Neural cell (in vitro differentiated cells): ENCODE measurements around the gene PRCC. TPM values are rescaled to one million over a fixed set of nuclear protein-coding genes. Genes with fewer than 3 reads are reported as not detected.

Experiments
- H2AFZ ChIP-seq: fragments of 200-600, 300-800 bp; sonication (generic), shearing (Covaris generic); 2 replicates; pipeline ENCODE4 v1.6.0; 2014; ENCODE audit warnings: low read depth, mild to moderate bottlenecking, antibody characterized with exemption, low read length, moderate library complexity
- H3F3A ChIP-seq: fragments of 200-600 bp; shearing (Covaris generic); 2 replicates; pipeline ENCODE4 v1.6.1; 2016; ENCODE audit warnings: mild to moderate bottlenecking, moderate library complexity, mixed read lengths, antibody characterized with exemption, low read length; ENCODE audit not compliant: insufficient read depth, poor library complexity, severe bottlenecking
- H3K27ac ChIP-seq: fragments of 200-600, 300-800 bp; sonication (generic), shearing (Covaris generic); 2 replicates; pipeline ENCODE4 v1.5.1; 2014; ENCODE audit warnings: mild to moderate bottlenecking, low read length, moderate library complexity
- H3K27me3 ChIP-seq: fragments of 300-800, 200-600 bp; sonication (generic), shearing (Covaris generic); 2 replicates; pipeline ENCODE4 v1.6.0; 2014; ENCODE audit warnings: mild to moderate bottlenecking, low read depth, low read length, moderate library complexity; ENCODE audit not compliant: insufficient read depth
- H3K36me3 ChIP-seq: fragments of 300-800, 200-600 bp; sonication (generic), shearing (Covaris generic); 2 replicates; pipeline ENCODE4 v1.5.1; 2014; ENCODE audit warnings: mild to moderate bottlenecking, antibody characterized with exemption, low read length, moderate library complexity; ENCODE audit not compliant: insufficient read depth
- H3K4me2 ChIP-seq: fragments of 300-800, 200-600 bp; sonication (generic), shearing (Covaris generic); 2 replicates; pipeline ENCODE4 v1.6.0; 2014; ENCODE audit warnings: mild to moderate bottlenecking, low read length
- H3K4me3 ChIP-seq: fragments of 300-800, 200-600 bp; sonication (generic), shearing (Covaris generic); 2 replicates; pipeline ENCODE4 v1.5.1; 2014; ENCODE audit warnings: mild to moderate bottlenecking, low read length, moderate library complexity
- H3K79me2 ChIP-seq: fragments of 200-600 bp; shearing (Covaris generic); replicated peaks from 2 replicates; pipeline ENCODE4 v1.6.0; 2014; ENCODE audit warnings: mild to moderate bottlenecking, low read length, moderate library complexity; ENCODE audit not compliant: insufficient read depth
- H3K9ac ChIP-seq: fragments of 300-800, 200-600 bp; sonication (generic), shearing (Covaris generic); 2 replicates; pipeline ENCODE4 v1.6.1; 2016; ENCODE audit warnings: mild to moderate bottlenecking, low read length, mixed read lengths
- H3K9me2 ChIP-seq: fragments of 200-600 bp; shearing (Covaris generic); 2 replicates; pipeline ENCODE4 v1.6.1; 2016; ENCODE audit warnings: mild to moderate bottlenecking, low read length, mixed read lengths; ENCODE audit not compliant: insufficient read depth
- H3K9me3 ChIP-seq: fragments of 200-600, 300-800 bp; sonication (generic), shearing (Covaris generic); 2 replicates; pipeline ENCODE4 v1.6.1; 2016; ENCODE audit warnings: mild to moderate bottlenecking, mixed run types, low read length, moderate library complexity, mixed read lengths
- H4K20me1 ChIP-seq: fragments of 200-600 bp; shearing (Covaris generic); 2 replicates; pipeline ENCODE4 v1.6.1; 2016; ENCODE audit warnings: mild to moderate bottlenecking, mixed run types; ENCODE audit not compliant: insufficient read depth
- CTCF ChIP-seq: fragments of 450-650 bp; IDR thresholded peaks from 2 replicates; pipeline ENCODE4 v1.5.1; 2014; ENCODE audit warnings: antibody characterized with exemption, mild to moderate bottlenecking, moderate library complexity; ENCODE audit not compliant: poor library complexity, severe bottlenecking
- EP300 ChIP-seq: fragments of 450-650 bp; conservative IDR thresholded peaks from 2 replicates; pipeline ENCODE4 v1.6.1; 2014; ENCODE audit warnings: antibody characterized with exemption, mild to moderate bottlenecking, moderate library complexity; ENCODE audit not compliant: poor library complexity, severe bottlenecking
- EZH2 ChIP-seq: fragments of 200-600, 300-800 bp; shearing (Covaris generic), sonication (generic); IDR thresholded peaks from 2 replicates; pipeline ENCODE4 v1.6.1; 2014; ENCODE audit warnings: antibody characterized with exemption, low read length, borderline replicate concordance, mild to moderate bottlenecking; ENCODE audit not compliant: insufficient read depth, poor library complexity, severe bottlenecking
- MXI1 ChIP-seq: fragments of 450-650 bp; conservative IDR thresholded peaks from 2 replicates; pipeline ENCODE4 v1.6.1; 2014; ENCODE audit warnings: antibody characterized with exemption, mild to moderate bottlenecking; ENCODE audit not compliant: poor library complexity, severe bottlenecking
- POLR2AphosphoS5 ChIP-seq: IDR thresholded peaks from 2 replicates; pipeline ENCODE4 v1.6.1; 2012
- RAD21 ChIP-seq: fragments of 450-650 bp; conservative IDR thresholded peaks from 2 replicates; pipeline ENCODE4 v1.6.1; 2014; ENCODE audit warnings: antibody characterized with exemption, mild to moderate bottlenecking, moderate library complexity
- REST ChIP-seq: IDR thresholded peaks from 2 replicates; pipeline ENCODE4 v1.6.1; 2012; ENCODE audit warnings: borderline replicate concordance
- SMC3 ChIP-seq: fragments of 450-650 bp; conservative IDR thresholded peaks from 2 replicates; pipeline ENCODE4 v1.6.1; 2014; ENCODE audit warnings: antibody characterized with exemption, mild to moderate bottlenecking, moderate library complexity; ENCODE audit not compliant: poor library complexity
- TAF1 ChIP-seq: IDR thresholded peaks from 2 replicates; pipeline ENCODE4 v1.6.1; 2012; ENCODE audit warnings: low read depth
- polyA plus RNA-seq: library from polyadenylated mRNA; depleted of rRNA; stranded (reverse); fragments of >200 nt; gene quantifications from 2 replicates; pipeline ENCODE4 v1.2.3, GENCODE V29; 2014

PRCC gene
- polyA plus RNA-seq, 1 donor from 2014 or later = 17.5 TPM

- H3K9me2 ChIP-seq = no peaks in the 10 kb centered on the region
- H3K27ac ChIP-seq = no peak overlapping the region
- H3K4me2 ChIP-seq = no peak overlapping the region
- H3K9ac ChIP-seq = no peak overlapping the region
- no peaks in the 10 kb centered on the region for H4K20me1 ChIP-seq
- H3K27me3 ChIP-seq = no peaks in the 10 kb centered on the region
- no peak overlapping the region for H2AFZ ChIP-seq
- TF ChIP-seq CTCF = no peak
- TF ChIP-seq EP300 = no peak
- no peak for TF ChIP-seq MXI1
- no peak for TF ChIP-seq RAD21
- no peak for TF ChIP-seq POLR2AphosphoS5
- no peaks in the 10 kb centered on the region for H3F3A ChIP-seq
- H3K9me3 ChIP-seq = no peaks in the 10 kb centered on the region
- peaks cover 55% of the 10 kb centered on the region for H3K79me2 ChIP-seq
- no peak overlapping the region for H3K4me3 ChIP-seq
- no peaks in the 10 kb centered on the region for H3K36me3 ChIP-seq
These were observed 6.3 kb downstream of the PRCC start for GRCh38 chr1:156773607-156774006.

GRCh38 chr1:156775799-156776198, 8.5 kb downstream of the PRCC start:
- no peak overlapping the region for H2AFZ ChIP-seq
- no peak overlapping the region for H3K27ac ChIP-seq
- no peaks in the 10 kb centered on the region for H3K36me3 ChIP-seq
- H3K9me2 ChIP-seq = no peaks in the 10 kb centered on the region
- no peak overlapping the region for H3K9ac ChIP-seq
- H3K27me3 ChIP-seq = no peaks in the 10 kb centered on the region
- no peaks in the 10 kb centered on the region for H3K9me3 ChIP-seq
- no peaks in the 10 kb centered on the region for H4K20me1 ChIP-seq
- no peak overlapping the region for H3K4me2 ChIP-seq
- peaks cover 45% of the 10 kb centered on the region for H3K79me2 ChIP-seq
- no peaks in the 10 kb centered on the region for H3F3A ChIP-seq
- no peak overlapping the region for H3K4me3 ChIP-seq
- no peak for TF ChIP-seq RAD21
- TF ChIP-seq CTCF = no peak
- no peak for TF ChIP-seq EZH2
- no peak for TF ChIP-seq EP300
- no peak for TF ChIP-seq MXI1
- TF ChIP-seq POLR2AphosphoS5 = no peak
- TF ChIP-seq REST = no peak
- no peak for TF ChIP-seq TAF1
- TF ChIP-seq SMC3 = no peak
